HG03342 (cell line): Measurements from ENCODE around the gene GNAI1.
A peak's percentile ranks its signal among the peaks of the same experiment; 100 is the strongest.

Source experiments
- ATAC-seq: cut with Tn5 transposase; IDR thresholded peaks from one replicate; pipeline ENCODE4 v1.9.1; 2021; ENCODE audit warnings: mild to moderate bottlenecking, moderate library complexity; ENCODE audit not compliant: unreplicated experiment

The GNAI1 gene

DNA sequence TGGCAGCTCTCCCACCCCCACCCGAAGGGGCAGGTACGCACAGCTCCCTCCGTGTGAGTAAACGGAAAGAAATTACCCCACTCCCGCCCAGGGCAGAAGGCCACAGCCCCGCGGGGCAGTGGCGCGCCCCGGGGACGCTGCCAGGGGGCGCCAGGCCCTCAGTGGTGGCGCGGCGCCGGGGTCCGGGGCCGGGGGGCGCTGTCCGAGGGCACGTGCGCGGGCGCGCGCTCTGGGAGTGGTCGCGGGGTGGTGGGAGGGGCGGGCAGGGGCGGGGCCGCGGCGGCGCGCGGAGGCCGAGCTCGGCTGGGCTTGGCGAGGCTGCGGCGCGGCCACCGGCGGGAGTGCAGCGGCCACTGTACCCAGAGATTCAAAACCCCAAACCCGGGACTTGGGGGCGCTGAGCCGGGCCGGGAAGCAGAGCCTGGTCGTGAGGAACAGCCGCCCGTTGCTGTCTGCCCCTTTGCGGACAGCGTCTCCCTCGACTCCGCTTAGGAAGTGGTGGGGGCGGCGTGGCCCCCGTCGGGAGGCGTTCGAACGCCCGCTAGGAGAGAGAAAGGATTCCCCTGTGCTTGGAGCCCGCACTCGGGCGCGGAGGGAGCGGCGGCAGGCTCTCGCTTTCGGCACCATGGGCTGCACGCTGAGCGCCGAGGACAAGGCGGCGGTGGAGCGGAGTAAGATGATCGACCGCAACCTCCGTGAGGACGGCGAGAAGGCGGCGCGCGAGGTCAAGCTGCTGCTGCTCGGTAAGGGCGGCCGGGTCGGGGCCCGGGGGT, at the start of gene GNAI1:
Gene GNAI1, plus strand, starts transcription at position 296 of the 773 bp plus-strand sequence. Its CDS starts 330 bp downstream, at position 626.
- ATAC-seq: peak; percentile 41

DNA sequence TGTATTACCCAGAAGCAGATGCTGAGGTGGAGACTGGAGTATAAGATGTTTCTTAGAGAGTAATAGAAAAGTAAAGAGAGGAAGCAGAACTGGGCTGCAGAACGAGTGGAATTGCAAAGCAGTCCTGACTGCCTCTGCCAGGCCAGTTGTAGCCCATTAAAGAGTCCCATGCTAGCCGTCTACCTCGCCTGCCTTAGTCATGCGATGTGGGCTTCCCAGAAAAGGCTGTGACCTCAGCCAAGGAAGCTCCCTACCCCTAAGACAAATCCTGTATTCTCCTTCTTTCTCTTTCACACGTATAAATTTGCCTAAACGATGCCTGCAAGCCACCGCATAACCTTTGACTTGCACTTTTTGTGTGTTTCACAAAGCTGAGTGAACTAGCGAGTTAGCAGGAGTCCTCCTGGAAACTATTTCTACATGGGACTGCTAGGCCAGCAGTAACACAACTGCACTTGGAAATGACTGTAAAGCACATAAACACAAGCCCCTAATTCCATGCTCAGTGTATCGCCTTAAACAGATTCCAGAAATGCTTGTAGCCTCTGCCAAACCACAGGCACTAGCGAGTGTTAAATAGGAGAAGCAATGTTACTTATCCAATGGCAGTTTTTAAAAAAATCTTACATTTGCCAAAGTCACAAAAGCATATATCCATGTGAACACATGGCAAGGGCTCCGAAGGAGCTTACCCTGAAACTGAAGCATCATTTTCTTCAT, 47.4 kb upstream of the GNAI1 start:
- no peak for ATAC-seq

DNA sequence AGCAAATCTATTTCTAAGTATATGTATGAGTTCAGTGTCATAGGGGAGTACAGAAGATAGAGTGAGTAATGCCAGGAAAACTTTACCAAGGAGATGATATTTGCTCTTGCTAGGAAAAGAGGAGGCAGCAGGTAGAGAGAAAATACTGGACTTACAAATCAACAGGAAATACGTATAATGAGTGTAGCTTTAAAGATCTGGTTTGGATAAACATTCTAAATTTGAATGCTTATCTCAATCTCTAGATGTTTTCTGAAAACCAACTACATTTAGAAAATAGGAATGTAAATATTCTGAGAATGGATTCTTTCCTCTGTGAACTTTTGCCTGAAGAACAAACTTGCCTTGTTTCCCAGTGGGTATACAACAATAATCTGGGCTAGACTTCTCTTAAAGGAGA, 46.9 kb upstream of the GNAI1 start:
- no peak for ATAC-seq

DNA sequence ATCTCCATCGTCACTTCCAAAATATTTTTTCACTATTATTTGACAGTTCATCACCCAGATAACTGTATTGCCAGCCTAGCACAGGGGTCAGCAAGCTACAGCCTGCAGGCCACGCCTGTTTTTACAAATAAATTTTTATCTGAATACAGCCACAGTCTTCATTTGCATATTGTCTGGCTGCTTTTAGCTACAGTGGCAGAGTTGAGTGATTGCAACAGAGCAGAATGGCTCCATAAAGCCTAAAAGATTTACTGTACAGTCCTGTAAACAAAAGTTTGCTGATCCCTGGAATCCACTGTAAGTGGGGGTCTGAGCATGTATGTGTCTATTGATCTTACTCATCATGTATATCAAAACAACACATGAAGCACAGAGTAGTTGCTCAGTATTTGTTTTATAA, 45.9 kb upstream of the GNAI1 start:
- ATAC-seq: no peak

DNA sequence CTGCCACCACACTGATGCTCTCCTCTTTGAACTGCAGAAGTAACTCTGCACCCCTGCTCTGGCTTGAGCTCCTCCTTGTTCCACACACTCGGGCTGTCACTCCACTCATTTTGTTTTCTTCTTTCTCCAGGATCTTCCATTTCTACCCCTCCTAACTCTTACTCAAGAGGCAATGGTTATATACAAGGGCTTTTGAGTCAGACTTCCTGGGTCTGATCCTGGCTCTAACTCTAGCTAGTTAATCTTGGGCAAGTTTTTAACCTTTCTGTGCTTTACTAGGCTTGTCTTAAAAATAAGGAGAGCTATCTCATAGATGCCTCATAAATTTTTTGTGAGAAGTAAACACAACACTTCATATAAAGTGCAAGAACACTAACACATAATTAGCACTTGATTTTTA, 45.3 kb upstream of the GNAI1 start:
- ATAC-seq: no peak

DNA sequence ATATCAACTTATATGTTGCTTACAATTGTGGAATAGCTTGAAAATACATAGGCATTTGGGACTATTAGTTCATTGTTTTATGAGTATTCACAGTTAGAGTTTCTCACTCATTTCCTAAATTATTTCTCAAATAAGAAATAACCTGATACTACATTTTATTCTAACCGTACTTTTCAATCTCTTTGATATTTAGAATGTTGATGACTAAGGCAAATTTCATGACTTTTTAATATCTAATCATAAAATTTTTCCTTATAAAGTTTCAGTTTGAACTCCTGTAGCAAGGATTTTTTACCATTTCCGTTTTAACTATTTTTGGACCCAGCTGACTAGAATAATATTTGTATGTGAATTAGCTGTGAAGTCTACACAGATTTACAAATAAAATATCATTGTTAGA, 41.3 kb upstream of the GNAI1 start:
- no peak for ATAC-seq

DNA sequence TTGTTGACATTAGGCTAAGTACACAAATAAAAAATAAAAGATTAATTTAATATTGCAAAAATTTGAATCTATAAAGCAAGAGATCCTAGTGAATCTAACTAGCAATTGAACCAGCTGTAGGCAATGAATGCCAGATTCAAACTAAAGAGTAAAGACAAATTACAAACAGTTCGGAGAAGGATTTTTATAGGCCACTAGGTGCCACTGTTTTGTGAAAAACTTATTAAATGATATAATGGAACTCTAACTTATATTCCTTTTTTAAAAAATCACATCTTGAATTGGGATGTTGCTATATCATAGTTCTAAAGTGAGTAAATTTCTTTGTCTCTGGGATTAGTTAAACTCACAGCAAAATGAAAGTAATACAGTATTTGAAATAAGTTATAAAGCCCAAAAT, 39.1 kb upstream of the GNAI1 start:
- no peak for ATAC-seq

DNA sequence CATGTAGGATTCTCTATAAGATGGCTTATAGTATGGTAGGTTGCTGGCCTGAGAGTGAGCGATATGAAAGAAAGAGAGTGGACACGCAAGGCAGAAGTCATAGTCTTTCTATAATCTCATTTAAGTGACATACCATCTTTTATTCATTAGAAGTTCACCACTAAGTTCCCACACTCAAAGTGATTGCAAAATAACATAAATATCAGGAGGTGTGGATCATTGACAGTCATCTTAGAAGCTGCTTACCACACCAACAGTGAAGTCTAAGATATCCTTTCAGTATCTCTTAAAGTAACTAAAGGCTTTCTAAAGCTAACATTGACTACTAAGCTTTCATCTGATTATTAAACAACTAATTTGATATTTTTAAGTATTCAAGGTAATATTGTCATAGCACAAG, 36.9 kb upstream of the GNAI1 start:
- no peak for ATAC-seq

DNA sequence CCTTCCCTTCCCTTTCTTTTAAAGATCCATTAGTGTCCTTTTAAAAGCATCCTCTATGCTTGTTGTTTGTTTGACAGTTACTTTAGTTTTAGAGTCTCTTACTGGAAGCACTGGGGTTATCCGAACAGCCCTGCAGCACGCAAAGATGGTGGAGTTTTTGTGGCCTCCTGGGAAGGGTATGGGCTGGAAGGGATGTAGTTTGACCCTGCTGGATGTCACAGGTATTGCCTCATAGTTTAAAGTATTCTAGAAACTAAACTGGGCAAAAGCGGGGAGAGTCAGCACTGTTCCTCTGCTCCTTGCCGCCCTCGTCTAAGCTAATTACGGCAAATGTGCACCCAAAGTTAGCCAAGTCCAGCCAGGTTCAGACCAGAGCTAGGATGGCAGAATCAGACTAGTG, 35.8 kb upstream of the GNAI1 start:
- peak; percentile 76 for ATAC-seq

DNA sequence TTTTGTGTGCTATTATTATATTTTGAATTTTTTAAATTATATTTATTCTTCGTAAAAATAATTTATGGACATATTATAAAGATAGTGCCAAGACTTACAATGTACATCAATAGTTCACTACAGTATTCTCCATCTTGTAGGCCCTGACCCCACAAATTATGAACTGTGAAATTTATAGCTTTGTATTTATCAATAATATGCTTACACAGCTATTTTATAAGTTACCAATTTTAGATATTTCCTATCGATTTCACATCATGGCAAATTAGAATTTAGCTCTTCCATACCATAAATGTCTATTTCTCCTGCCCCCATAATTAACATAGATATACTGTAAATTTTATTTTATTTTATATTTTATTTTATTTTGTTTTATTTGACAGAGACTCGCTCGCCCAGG, 34.4 kb upstream of the GNAI1 start:
- ATAC-seq: no peak

DNA sequence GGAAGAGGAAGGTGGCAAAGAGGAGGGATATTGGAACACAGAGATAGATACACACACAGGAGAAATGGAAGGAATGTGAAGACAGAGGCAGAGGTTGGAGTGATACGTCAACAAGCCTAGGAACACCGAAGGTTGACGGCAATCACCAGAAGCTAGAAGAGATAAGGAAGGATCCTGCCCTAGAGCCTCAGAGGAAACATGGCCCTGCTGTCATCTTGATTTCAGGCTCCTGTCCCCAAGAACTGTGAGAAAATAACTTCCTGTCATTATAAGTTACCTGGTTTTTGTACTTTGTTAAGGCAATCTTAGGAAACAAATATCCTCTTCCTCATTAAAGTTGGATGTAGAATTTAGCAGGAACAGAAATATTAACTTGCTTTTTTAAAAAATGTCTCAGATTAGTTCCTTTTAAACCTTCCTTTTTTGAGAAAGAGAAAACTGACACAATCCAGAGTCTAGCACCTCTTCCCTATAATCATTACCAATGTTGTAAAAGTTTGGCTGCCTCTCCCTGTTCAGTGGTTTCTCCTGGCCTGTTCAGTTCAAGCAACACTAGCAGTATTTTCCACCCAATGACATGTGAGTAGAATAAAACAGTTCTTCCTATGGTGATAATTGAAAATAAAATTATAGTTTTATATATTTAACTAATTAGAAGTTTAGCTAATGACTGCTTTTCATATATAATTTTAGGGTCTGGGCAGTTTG, 28.8 kb upstream of the GNAI1 start:
- no peak for ATAC-seq

DNA sequence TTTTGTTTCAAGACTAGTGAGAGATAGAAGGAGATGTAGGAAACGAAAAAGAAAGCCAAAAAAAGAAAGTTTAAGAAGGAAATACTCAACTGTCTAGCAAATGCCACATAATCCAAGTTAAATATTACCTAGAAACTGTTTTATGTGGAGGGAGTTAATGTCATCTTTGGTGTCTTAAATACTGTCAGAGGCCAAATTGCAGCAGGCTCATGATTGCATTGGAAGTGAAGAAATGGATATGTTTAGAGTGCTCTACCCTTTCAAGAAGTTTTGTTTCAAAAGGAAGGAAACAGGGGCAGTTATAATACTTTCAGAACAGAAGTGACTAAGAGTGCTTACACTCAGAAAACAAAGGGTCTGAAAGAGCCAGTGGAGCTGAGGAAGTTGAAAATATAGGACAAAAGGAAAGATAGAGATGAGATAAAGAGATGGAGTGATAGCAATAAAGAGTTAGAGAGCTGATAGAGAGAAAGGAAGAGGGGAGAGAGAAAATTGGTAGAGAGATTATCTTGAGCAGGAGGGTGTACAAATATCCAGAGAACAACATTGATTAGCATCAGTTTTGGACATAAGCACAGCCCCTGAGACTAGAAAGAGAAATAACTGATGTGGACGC, 28.0 kb upstream of the GNAI1 start:
- no peak for ATAC-seq

DNA sequence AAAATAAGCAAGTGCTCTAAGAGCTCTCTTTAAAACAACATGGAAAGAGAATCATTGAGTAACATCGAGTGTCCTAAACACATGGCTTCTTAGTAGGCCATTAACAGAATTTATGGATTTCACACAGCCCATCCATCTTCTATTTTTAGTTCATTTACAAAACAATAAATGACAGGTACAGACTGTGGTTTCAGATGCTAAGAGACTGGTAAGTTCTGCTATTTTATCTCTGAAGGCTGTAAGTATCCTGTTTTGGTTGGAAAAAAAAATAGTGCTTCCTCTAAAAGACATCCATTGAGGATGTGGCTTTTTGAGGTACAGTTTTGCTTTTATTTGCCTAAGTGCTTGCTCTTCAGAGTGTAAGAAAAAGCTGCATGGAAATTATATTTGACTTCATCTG, 27.4 kb upstream of the GNAI1 start:
- no peak for ATAC-seq

DNA sequence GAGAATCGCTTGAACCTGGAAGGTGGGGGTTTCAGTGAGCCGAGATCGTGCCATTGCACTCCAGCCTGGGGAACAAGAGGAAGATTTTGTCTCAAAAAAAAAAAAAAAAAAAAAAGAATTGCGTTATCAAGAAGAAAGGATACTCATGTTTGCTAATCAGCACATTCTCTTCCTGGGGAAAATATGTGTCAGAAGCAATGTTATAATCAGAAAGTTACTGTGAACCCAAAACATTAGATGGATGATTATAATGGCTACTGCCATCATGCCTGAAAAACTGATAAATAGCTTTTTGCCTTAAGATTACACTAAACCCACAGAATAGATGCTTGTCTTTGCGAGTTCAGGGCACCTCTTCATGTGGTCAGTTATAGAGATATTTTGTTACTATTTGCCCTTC, 24.3 kb upstream of the GNAI1 start:
- no peak for ATAC-seq

DNA sequence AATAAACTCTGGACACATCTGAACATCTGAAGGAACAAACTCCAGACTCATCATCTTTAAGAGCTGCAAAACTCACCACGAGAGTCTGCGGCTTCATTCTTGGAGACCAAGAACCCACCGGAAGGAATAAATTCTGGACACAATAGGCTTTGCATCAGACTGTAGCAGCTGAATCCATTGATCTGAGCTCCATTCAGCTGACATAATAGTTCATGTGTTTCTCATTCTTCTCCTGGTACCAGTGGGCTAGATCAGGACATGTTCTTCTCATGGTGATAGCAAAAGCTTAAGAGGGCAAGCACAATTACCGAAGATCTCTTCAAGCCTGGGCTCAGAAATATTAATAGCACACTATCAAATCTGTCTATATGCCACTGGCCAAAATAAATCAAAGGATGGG, 20.5 kb upstream of the GNAI1 start:
- ATAC-seq: no peak

DNA sequence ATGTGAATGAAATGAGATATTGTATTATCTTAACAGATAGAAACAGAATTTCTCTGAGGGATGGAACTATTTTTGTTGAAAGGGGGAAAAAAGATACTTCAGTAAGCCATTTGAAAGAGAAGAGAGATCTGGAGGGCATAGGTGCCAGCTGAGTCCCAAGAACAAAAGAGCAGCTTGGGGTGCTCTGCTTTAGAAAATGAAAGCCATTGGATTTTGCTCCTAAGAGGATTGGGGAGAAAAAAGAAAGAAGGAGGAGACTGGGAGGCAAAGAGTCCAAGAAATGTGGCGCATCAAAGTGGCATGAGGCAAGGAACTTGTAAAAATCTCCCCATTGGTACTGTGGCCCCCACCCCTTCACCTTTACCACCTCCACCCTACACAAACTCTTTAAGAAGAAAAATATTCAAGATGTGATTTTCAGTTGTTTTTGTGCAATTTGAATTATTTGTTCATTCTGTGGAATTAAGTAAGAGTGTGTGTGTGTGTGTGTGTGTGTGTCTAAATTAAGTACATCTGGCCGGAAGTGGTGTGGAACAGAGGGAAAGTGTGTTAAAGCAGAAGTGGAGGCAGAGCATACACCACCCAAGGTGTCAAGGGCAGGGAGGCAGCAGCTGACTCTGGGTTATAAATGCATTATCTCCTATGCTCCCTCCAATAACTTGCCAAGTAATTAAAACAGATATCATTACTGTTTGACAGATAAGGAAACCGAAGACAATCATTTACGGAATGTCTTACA, 9.9 kb upstream of the GNAI1 start:
- no peak for ATAC-seq

DNA sequence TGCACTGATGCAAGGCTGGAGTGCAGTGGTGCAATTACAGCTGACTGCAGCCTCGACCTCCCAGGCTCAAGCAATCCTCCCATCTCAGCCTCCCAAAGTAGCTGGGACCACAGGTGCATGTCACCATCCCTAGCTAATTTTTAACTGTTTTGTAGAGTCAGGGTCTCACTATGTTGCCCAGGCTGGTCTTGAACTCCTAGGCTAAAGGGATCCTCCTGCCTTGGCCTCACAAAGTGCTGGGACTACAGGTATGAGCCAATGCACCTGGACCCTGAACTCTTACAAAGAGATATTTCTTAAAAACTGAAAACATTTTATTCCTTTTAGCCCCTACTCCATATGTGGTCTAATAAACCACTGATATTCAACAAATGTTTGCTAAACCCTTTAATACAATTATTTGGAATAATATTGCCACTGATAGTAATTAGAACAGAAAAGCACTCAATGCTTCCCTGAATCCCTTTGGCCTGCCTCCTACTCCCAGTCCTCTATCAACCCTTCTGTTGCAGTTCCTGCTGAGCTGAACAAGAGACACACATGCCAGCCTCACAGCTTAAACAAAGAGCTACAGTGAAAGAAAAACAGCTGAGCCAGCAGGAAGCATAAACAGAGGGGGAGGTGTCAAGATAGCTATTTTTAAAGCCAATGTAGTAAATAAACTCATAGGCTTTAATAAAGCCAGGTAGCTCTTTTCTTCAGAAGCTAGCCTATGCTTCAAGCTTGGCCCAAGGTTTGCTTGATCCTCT, 7.0 kb upstream of the GNAI1 start:
- no peak for ATAC-seq

DNA sequence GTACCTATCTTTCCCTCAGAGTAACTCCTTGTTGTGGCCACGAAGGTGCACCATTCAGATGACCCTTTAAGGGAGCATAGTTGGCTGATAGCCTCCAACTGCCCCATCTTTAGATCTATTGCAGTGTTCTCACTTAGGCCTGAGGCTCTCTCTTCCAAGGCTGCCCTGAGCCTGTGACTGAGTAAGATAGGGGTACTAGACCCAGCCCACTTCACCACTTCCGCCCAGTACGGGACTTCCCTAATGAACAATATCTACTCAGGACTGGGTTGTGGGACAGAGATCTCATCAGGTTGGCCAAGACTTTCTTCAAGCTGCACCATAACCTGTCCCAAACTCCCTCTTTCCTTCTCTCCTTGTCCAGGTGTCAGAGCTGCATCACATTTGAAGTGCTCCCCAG, 5.7 kb upstream of the GNAI1 start:
- ATAC-seq: no peak

DNA sequence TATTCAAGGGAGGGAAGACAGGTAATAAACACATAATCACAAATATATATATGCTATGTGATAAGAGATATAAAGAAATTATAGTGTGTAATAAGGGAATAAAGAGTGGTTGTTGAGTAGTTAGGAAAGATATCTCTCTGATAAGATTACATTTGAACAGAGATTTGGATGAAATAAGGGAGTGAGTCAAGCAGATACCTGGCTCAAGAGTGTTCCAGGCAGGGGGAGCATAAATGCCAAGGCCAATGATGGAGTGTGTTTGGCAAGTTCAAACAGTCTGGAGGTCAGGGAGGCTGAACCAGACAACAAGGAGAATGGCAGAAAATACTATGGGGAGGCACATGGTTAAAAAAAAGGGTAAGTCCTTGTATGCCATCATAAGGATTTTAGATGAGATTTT, 4.8 kb upstream of the GNAI1 start:
- ATAC-seq: no peak
